PC-9 (cell line): ENCODE measurements around the gene ZC3H15.

Source experiments
- CTCF ChIP-seq: fragments of 200-600 bp; sonication (generic); conservative IDR thresholded peaks from 2 replicates; pipeline ENCODE4 v1.6.1; 2017; ENCODE audit warnings: mixed run types, antibody characterized with exemption, mild to moderate bottlenecking, moderate library complexity
- EZH2 ChIP-seq: fragments of 200-600 bp; sonication (generic); IDR thresholded peaks from 2 replicates; pipeline ENCODE4 v1.8.0; 2017; ENCODE audit warnings: antibody characterized with exemption, low read depth

DNA sequence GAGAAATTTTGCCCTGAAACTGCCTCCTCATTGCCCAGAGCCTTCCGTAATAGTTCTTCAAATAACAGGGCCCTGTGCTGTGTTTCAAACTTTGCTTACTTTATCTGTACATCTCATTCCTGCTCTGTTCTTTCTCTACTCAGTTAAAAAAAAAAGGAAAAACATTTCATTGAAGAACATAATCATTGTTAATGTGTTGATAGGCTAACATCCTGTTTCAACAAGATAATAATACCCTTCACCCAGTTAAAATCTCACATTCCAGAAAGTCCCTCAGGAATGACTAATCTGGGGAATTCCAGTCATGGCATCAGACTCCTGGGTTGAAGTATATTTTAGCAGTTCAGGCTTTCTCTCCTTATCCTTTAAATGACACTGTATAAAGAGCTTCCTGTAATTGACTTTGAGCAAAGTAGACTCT is 58.2 kb downstream of the ZC3H15 start:
- TF ChIP-seq CTCF (no peak), EZH2 (no peak)
